CD4-positive, CD25-positive, alpha-beta regulatory T cell (primary cell): ENCODE data around the gene EP400. TPM values are rescaled to one million over a fixed set of nuclear protein-coding genes. Genes with fewer than 3 reads are reported as not detected.

Experiments used
- ATAC-seq, 2 donors: fragments of 150-1000 bp; cut with Tn5 transposase; one replicate each; pipeline ENCODE4 v1.10.0; 2021; ENCODE audit warnings: low read depth in 2 of 2, moderate number of reproducible peaks in 2 of 2, moderate library complexity in 1 of 2
- DNase-seq, 3 donors: peaks; one replicate each; pipeline versions ENCODE4 v3.0.0 to v3.0.0-alpha.2; 2012 to 2022; ENCODE audit warnings: mixed read lengths in 1 of 3
- H3K27ac ChIP-seq: one replicate; pipeline ENCODE4 v1.7.0; 2013; ENCODE audit warnings: mild to moderate bottlenecking, low read length; ENCODE audit not compliant: insufficient read depth, poor library complexity, severe bottlenecking
- H3K27me3 ChIP-seq: one replicate; pipeline ENCODE4 v1.7.0; 2013; ENCODE audit warnings: low read length; ENCODE audit not compliant: control insufficient read depth, insufficient read depth
- H3K36me3 ChIP-seq: one replicate; pipeline ENCODE4 v1.7.0; 2013; ENCODE audit warnings: mild to moderate bottlenecking, low read length, moderate library complexity; ENCODE audit not compliant: control insufficient read depth, insufficient read depth
- H3K4me1 ChIP-seq: 2 replicates; pipeline ENCODE4 v1.7.0; 2013; ENCODE audit warnings: mild to moderate bottlenecking, low read length; ENCODE audit not compliant: insufficient read depth, control insufficient read depth, poor library complexity, severe bottlenecking
- H3K4me3 ChIP-seq: one replicate; pipeline ENCODE4 v1.7.0; 2013; ENCODE audit warnings: low read depth, mild to moderate bottlenecking, low read length, moderate library complexity
- H3K9me3 ChIP-seq, 2 experiments: 1 replicate in 1 of 2; 2 replicates in 1 of 2; pipeline ENCODE4 v1.7.0; 2013; ENCODE audit warnings: low read length in 2 of 2, mild to moderate bottlenecking in 1 of 2, moderate library complexity in 1 of 2; ENCODE audit not compliant: control insufficient read depth in 2 of 2
- H3K27ac Mint-ChIP-seq, 3 donors: one replicate each; pipeline ENCODE4 v1.8.0; 2020 to 2022; ENCODE audit warnings: mild to moderate bottlenecking in 3 of 3, mixed read lengths in 3 of 3, moderate library complexity in 2 of 3
- H3K27me3 Mint-ChIP-seq: one replicate; pipeline ENCODE4 v1.8.0; 2022; ENCODE audit warnings: mild to moderate bottlenecking, mixed read lengths
- H3K36me3 Mint-ChIP-seq: one replicate; pipeline ENCODE4 v1.8.0; 2020; ENCODE audit warnings: mixed read lengths
- H3K4me1 Mint-ChIP-seq, 4 donors: one replicate each; pipeline ENCODE4 v1.8.0; 2020 to 2022; ENCODE audit warnings: mixed read lengths in 4 of 4, mild to moderate bottlenecking in 1 of 4
- H3K4me3 Mint-ChIP-seq, 4 donors: one replicate each; pipeline ENCODE4 v1.8.0; 2020 to 2022; ENCODE audit warnings: mild to moderate bottlenecking in 4 of 4, mixed read lengths in 4 of 4, moderate library complexity in 3 of 4
- H3K9me3 Mint-ChIP-seq, 7 donors: one replicate each; pipeline ENCODE4 v1.8.0; 2020 to 2022; ENCODE audit warnings: mixed read lengths in 7 of 7, mild to moderate bottlenecking in 3 of 7, moderate library complexity in 2 of 7
- polyA plus RNA-seq, 4 donors: library from polyadenylated mRNA; unstranded; fragments of 300-500 nt; fragmentation: Illumina TruSeq; gene quantifications; one replicate each; pipeline ENCODE4 v1.2.3, GENCODE V29; 2021
- total RNA-seq: library from RNA; stranded (reverse); gene quantifications from one replicate; pipeline ENCODE4 v1.2.3, GENCODE V29; 2022

EP400 gene
- total and polyA plus RNA-seq, 5 donors from 2014 or later = 1.2 to 77.9 (median 1.9) TPM

DNA sequence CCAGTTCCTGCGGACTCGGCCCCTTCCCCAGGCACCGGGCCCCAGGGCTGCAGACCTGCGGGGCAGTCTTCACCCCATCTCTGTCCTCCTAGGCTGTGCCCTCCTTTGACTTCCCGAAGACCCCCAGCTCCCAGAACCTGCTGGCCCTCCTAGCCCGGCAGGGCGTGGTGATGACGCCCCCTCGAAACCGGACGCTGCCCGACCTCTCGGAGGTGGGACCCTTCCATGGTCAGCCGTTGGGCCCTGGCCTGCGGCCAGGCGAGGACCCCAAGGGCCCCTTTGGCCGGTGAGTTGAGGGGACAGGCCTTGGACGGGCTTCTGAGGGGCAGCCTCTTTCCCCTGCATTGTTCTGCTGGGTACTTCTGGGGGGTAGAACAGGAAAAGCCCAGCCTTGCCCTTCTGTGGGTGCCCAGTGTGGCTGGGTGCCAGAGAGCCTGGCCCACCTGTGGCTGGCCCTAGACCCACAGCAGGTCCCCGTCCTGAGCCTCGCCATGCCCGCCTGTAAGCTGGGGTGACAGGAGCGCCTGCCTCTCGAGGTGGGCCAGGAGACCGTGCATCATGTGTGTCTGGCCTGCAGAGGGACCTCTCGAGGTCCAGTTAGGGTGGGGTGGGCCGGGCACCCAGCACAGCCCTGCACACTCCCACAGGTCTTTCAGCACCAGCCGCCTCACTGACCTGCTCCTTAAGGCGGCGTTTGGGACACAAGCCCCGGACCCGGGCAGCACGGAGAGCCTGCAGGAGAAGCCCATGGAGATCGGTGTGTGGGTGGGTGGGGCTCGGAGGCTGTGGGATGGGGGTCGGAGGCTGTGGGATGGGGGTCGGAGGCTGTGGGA lies 33.2 kb upstream of the EP400 start:
- H3K27ac Mint-ChIP-seq = no peak overlapping the region
- DNase-seq = no peak

DNA sequence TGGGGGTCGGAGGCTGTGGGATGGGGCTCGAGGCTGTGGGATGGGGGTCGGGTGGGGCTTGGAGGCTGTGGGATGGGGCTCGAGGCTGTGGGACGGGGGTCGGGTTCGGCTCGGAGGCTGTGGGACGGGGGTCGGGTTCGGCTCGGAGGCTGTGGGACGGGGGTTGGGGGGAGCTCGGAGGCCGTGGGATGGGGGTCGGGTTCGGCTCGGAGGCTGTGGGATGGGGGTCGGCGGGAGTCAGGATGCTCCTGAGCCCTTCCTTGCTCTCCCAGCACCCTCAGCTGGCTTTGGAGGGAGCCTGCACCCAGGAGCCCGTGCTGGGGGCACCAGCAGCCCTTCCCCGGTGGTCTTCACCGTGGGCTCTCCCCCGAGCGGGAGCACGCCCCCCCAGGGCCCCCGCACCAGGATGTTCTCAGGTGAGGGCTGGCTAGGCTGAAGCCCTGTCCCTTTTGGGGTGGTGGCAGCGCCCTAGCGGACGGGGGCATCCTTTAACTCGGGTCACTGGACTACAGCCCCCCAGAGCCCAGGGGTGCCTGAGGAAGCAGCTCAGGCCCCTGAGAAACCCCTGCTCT lies 32.5 kb upstream of the EP400 start:
- H3K4me1 ChIP-seq = no peaks in the 10 kb centered on the region
- Mint-ChIP-seq H3K4me1 (no peaks in the 10 kb centered on the region), H3K36me3 (no peaks in the 10 kb centered on the region), H3K9me3 (no peaks in the 10 kb centered on the region), H3K27ac (no peak overlapping the region), H3K27me3 (no peaks in the 10 kb centered on the region), H3K4me3 (no peak overlapping the region)
- no peak for ATAC-seq
- H3K36me3 ChIP-seq = peaks cover 11% of the 10 kb centered on the region
- no peaks in the 10 kb centered on the region for H3K9me3 ChIP-seq
- no peak overlapping the region for H3K4me3 ChIP-seq
- H3K27ac ChIP-seq = no peak overlapping the region
- no peak for DNase-seq
- H3K27me3 ChIP-seq = no peaks in the 10 kb centered on the region

More for the DNA sequence above, 33.2 kb upstream of the EP400 start:
- peaks cover 16% of the 10 kb centered on the region for H3K36me3 ChIP-seq
- Mint-ChIP-seq H3K36me3 (no peaks in the 10 kb centered on the region), H3K27me3 (no peaks in the 10 kb centered on the region), H3K4me1 (no peaks in the 10 kb centered on the region), H3K9me3 (no peaks in the 10 kb centered on the region), H3K4me3 (no peak overlapping the region)
- H3K9me3 ChIP-seq = no peaks in the 10 kb centered on the region
- no peaks in the 10 kb centered on the region for H3K4me1 ChIP-seq
- H3K4me3 ChIP-seq = no peak overlapping the region
- no peak overlapping the region for H3K27ac ChIP-seq
- no peak for ATAC-seq
- no peaks in the 10 kb centered on the region for H3K27me3 ChIP-seq

DNA sequence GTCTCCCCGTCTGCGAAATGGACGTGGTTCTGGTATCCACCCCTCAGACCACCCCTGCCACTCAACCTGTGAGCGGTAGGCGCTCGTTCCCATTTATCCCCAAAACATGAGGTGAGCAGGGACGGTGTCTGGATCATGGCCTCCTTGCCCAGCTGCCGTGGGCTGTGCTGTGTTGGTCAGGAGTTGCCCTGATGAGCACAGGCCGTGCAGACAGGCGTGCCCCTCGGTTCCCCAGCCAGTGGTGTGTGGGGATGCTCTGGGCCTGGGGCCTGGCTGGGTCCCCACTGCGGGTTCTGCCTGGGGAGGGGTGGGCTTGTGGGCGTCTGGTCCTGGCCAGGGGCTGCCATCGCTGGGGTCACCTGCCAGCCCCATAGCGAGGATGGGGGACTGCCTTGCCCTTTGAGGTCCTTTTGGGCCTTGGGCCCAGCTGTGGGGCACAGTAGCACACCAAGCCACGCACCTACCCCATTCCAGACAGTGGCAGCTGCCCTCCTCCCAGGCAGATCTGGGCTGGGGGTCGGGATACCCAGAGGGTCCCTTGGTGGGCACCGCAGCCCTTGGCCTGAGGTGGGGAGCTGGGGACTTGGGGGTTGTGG lies 31.9 kb upstream of the EP400 start:
- Histone ChIP-seq H3K36me3 (peaks cover 11% of the 10 kb centered on the region), H3K4me1 (no peaks in the 10 kb centered on the region), H3K9me3 (no peaks in the 10 kb centered on the region), H3K27me3 (no peaks in the 10 kb centered on the region), H3K4me3 (no peak overlapping the region), H3K27ac (no peak overlapping the region)
- ATAC-seq = no peak
- Mint-ChIP-seq H3K36me3 (no peaks in the 10 kb centered on the region), H3K27me3 (no peaks in the 10 kb centered on the region), H3K4me1 (no peaks in the 10 kb centered on the region), H3K4me3 (no peak overlapping the region), H3K27ac (no peak overlapping the region), H3K9me3 (no peaks in the 10 kb centered on the region)
- no peak for DNase-seq

DNA sequence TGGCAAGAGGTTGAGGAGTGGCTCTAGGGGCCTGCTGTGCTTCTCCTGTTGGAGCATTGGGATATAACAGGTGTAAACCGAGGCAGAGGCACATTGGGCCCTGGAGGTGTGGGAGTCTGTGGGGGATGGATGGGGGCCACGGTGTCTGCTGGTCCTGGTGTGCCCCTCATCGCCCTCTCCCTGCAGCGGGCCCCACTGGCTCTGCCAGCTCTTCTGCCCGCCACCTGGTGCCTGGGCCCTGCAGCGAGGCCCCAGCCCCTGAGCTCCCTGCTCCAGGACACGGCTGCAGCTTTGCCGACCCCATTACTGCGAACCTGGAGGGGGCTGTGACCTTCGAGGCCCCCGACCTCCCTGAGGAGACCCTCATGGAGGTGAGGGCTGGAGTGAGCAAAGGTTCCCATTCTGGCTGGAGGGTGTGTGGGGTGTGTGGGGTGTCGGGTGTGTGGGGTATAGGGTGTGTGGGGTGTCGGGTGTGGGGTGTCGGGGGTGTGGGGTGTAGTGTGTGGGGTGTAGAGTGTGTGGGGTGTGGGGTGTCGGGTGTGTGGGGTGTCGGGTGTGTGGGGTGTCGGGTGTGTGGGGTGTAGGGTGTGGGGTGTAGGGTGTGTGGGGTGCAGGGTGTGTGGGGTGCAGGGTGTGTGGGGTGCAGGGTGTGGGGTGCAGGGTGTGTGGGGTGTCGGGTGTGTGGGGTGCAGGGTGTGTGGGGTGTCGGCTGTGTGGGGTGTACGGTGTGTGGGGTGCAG lies 31.3 kb upstream of the EP400 start:
- no peaks in the 10 kb centered on the region for H3K27me3 Mint-ChIP-seq
- no peak overlapping the region for H3K4me3 Mint-ChIP-seq
- DNase-seq (no peak), ATAC-seq (no peak)
- H3K27ac Mint-ChIP-seq = no peak overlapping the region
- H3K4me1 ChIP-seq = no peaks in the 10 kb centered on the region
- H3K4me1 Mint-ChIP-seq = no peaks in the 10 kb centered on the region
- no peaks in the 10 kb centered on the region for H3K9me3 ChIP-seq
- H3K36me3 ChIP-seq = peaks cover 11% of the 10 kb centered on the region
- no peak overlapping the region for H3K27ac ChIP-seq
- H3K27me3 ChIP-seq = no peaks in the 10 kb centered on the region
- H3K36me3 Mint-ChIP-seq = no peaks in the 10 kb centered on the region
- no peaks in the 10 kb centered on the region for H3K9me3 Mint-ChIP-seq
- H3K4me3 ChIP-seq = no peak overlapping the region

DNA sequence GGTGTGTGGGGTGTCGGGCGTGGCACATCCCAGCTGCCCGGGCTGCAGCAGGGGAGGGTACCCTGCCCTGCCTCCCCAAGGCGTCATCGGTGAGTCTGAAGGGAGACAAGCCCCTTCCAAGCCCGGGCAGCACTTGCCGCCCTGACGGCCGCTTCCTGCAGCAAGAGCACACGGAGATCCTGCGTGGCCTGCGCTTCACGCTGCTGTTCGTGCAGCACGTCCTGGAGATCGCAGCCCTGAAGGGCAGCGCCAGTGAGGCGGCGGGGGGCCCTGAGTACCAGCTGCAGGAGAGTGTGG lies 30.7 kb upstream of the EP400 start:
- H3K36me3 ChIP-seq = peaks cover 11% of the 10 kb centered on the region
- H3K27me3 ChIP-seq = no peaks in the 10 kb centered on the region
- ATAC-seq (no peak), DNase-seq (no peak)
- Mint-ChIP-seq H3K9me3 (no peaks in the 10 kb centered on the region), H3K4me1 (no peaks in the 10 kb centered on the region), H3K4me3 (no peak overlapping the region), H3K36me3 (no peaks in the 10 kb centered on the region), H3K27me3 (no peaks in the 10 kb centered on the region), H3K27ac (no peak overlapping the region)
- no peak overlapping the region for H3K4me3 ChIP-seq
- no peaks in the 10 kb centered on the region for H3K9me3 ChIP-seq
- no peaks in the 10 kb centered on the region for H3K4me1 ChIP-seq
- H3K27ac ChIP-seq = no peak overlapping the region

DNA sequence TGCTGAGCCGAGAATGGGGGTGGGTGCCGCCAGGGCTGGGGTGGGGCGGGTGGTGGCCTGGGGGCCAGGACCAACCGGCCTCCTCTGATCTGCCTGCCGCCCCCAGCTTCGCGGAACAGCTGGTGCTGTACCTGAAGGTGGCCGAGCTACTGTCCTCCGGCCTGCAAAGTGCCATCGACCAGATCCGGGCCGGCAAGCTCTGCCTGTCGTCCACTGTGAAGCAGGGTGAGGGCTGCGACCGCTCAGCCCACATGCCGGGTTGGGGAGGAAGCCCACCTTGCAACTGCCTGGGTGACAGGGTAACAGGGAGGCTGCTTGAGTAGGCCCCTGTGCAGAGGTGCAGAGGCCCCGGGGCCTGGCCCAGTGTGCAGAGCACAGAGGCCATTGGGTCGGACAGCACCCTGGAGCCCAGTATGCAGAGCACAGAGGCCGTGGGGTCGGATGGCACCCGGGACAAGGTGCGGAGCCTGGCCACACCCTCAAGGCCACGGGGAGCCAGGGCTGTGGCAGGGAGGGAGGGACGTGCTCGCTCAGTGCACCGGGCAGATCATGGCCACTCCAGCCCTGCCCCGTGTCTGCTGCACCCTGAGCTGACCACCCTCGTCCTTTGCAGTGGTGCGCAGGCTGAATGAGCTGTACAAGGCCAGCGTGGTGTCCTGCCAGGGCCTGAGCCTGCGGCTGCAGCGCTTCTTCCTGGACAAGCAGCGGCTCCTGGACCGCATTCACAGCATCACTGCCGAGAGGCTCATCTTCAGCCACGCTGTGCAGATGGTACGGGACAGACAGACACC lies 30.2 kb upstream of the EP400 start:
- no peak for DNase-seq
- H3K4me3 ChIP-seq = no peak overlapping the region

DNA sequence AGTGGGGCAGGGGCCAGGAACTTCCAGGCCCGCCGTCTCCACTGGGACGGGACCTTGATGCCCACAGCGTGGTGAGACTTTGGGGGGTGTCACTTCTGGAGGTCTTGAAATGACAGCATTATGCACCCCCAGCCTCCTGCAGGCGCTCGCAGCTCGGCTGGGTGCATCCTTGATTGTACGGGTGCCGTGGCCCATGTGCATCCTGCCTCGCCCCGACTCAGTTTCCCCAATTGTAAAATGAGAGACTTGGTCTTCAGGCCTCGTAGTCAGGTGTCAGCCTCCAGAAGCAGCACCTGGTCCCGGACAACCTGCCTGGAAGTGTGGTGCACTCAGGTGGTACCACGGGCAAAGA lies 29.6 kb upstream of the EP400 start:
- H3K27ac Mint-ChIP-seq = no peak overlapping the region
- ATAC-seq (no peak), DNase-seq (no peak)
- Histone ChIP-seq H3K4me1 (peaks cover 7% of the 10 kb centered on the region), H3K36me3 (peaks cover 7% of the 10 kb centered on the region), H3K9me3 (no peaks in the 10 kb centered on the region), H3K27ac (no peak overlapping the region), H3K27me3 (no peaks in the 10 kb centered on the region), H3K4me3 (no peak overlapping the region)
- no peaks in the 10 kb centered on the region for H3K9me3 Mint-ChIP-seq
- peaks cover 0 to 6% (median 2%) of the 10 kb centered on the region in 4 donors for H3K4me1 Mint-ChIP-seq
- no peak overlapping the region for H3K4me3 Mint-ChIP-seq
- H3K36me3 Mint-ChIP-seq = no peaks in the 10 kb centered on the region
- no peaks in the 10 kb centered on the region for H3K27me3 Mint-ChIP-seq

More for the DNA sequence above, 30.2 kb upstream of the EP400 start:
- H3K4me1 Mint-ChIP-seq = peaks cover 0 to 2% (median 0%) of the 10 kb centered on the region in 4 donors
- ATAC-seq = peak in 1 of 2 donors; percentile 8
- no peak overlapping the region for H3K27ac Mint-ChIP-seq
- no peak overlapping the region for H3K4me3 Mint-ChIP-seq
- Histone ChIP-seq H3K36me3 (peaks cover 11% of the 10 kb centered on the region), H3K27ac (no peak overlapping the region), H3K4me1 (peaks cover 5% of the 10 kb centered on the region), H3K27me3 (no peaks in the 10 kb centered on the region), H3K9me3 (no peaks in the 10 kb centered on the region)
- no peaks in the 10 kb centered on the region for H3K27me3 Mint-ChIP-seq
- no peaks in the 10 kb centered on the region for H3K9me3 Mint-ChIP-seq
- H3K36me3 Mint-ChIP-seq = no peaks in the 10 kb centered on the region
